Stomach (tissue), 9 donors: ENCODE results near the gene ELP4. TPM values are rescaled to one million over a fixed set of nuclear protein-coding genes. Genes with fewer than 3 reads are reported as not detected.

Experiments used
- DNase-seq, 2 donors: peaks; one replicate each; pipeline versions ENCODE4 v3.0.0 to v3.0.0-alpha.2; 2013 to 2019
- H3K27ac ChIP-seq, 5 donors: fragments of 200-600 bp in 4 of 5; sonication (generic) in 4 of 5; one replicate each; pipeline ENCODE4 v1.5.1; 2013 to 2019; ENCODE audit warnings: mild to moderate bottlenecking in 1 of 5, moderate library complexity in 1 of 5
- H3K27me3 ChIP-seq, 3 donors: fragments of 200-600 bp; sonication (generic); one replicate each; pipeline ENCODE4 v1.5.1; 2017 to 2019; ENCODE audit warnings: mixed run types in 1 of 3
- H3K36me3 ChIP-seq, 4 donors: fragments of 200-600 bp; sonication (generic); 1 replicate in 3 of 4; 2 replicates in 1 of 4; pipeline ENCODE4 v1.5.1; 2016 to 2019
- H3K4me1 ChIP-seq, 4 donors: fragments of 200-600 bp; sonication (generic); one replicate each; pipeline ENCODE4 v1.5.1; 2016 to 2019
- H3K4me3 ChIP-seq, 4 donors: fragments of 200-600 bp; sonication (generic) in 3 of 4; one replicate each; pipeline ENCODE4 v1.5.1; 2016 to 2019; ENCODE audit warnings: mild to moderate bottlenecking in 1 of 4
- H3K9me3 ChIP-seq, 4 donors: fragments of 200-600 bp; sonication (generic); one replicate each; pipeline ENCODE4 v1.5.1; 2016 to 2019
- CTCF ChIP-seq, 7 experiments: fragments of 450-650 bp in 4 of 7; fragments of 200-600 bp in 3 of 7; sonication (generic) in 3 of 7; IDR thresholded peaks; one replicate each; pipeline ENCODE4 v1.5.1; 2016 to 2019; ENCODE audit warnings: antibody characterized with exemption in 7 of 7, control low read depth in 2 of 7, mild to moderate bottlenecking in 1 of 7
- EP300 ChIP-seq: sonication (generic); formaldehyde crosslinking; IDR thresholded peaks from one replicate; pipeline ENCODE4 v1.6.1; 2017; ENCODE audit warnings: antibody characterized with exemption
- POLR2A ChIP-seq, 4 donors: fragments of 450-650 bp; IDR thresholded peaks; one replicate each; pipeline ENCODE4 v1.6.1; 2016; ENCODE audit warnings: antibody characterized with exemption in 4 of 4, control low read depth in 2 of 4, mild to moderate bottlenecking in 1 of 4, moderate library complexity in 1 of 4
- POLR2AphosphoS5 ChIP-seq, 3 donors: sonication (generic); formaldehyde crosslinking; IDR thresholded peaks; one replicate each; pipeline ENCODE4 v1.6.1; 2016; ENCODE audit warnings: antibody characterized with exemption in 3 of 3
- WGBS, 5 donors: extraction: QIAGEN DNeasy Blood & Tissue Kit in 3 of 5; methylation state at CpG; one replicate each; pipeline versions ENCODE4 v1.1.5 to v1.1.7; 2013 to 2018; 5-methylcytosine and 5-hydroxymethylcytosine counted together
- intact Hi-C: fragments of 100-400 bp; cut with DNase I; formaldehyde crosslinking; loops from one replicate; pipeline ENCODE4 v1.15.1; 2023; ENCODE audit warnings: low total_unique reads
- polyA plus RNA-seq, 3 donors: library from polyadenylated mRNA; stranded (reverse); fragments of 200-250 nt; gene quantifications; one replicate each; pipeline ENCODE4 v1.2.3, GENCODE V29; 2013
- total RNA-seq, 5 donors: library from RNA; depleted of rRNA; stranded (reverse); fragments of >200 nt; gene quantifications; one replicate each; pipeline versions ENCODE4 v1.1.0 to v1.2.3, GENCODE V29; 2014 to 2016
- donor health status: healthy with polysubstance abuse.
- donor health status: Bipolar disorder and iron deficiency.
- donor health status: healthy.

The ELP4 gene
- total and polyA plus RNA-seq, 8 donors, result 8.3 to 70.0 (median 20.9) TPM

DNA sequence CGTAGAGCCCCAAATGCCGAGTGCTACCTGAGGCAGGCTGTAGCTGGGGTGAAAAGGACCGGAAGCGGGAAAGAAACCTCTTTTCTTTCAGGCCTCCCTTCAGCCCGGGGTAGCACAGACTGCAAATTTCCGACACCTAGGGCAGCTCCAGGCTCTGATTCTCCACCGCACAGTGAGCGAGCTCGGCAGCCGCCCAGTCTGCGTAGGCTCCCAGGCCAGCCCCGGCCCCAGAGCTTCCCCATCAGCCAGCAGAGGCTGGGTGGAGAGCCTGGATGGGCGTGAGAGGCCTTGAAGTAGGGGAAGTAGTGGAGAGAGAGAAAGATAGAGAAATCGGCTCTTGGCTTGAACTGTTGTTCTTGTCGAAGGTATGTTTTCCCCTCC lies 310.9 kb downstream of the ELP4 start:
- no peak for TF ChIP-seq EP300
- TF ChIP-seq POLR2AphosphoS5 (IDR thresholded peaks at IDR 0.05), result no peak
- TF ChIP-seq POLR2A (IDR thresholded peaks at IDR 0.05), result no peak
- no peak for TF ChIP-seq CTCF (IDR thresholded peaks at IDR 0.05)
- H3K4me3 ChIP-seq, result no peak overlapping the region
- 6 to 11% (median 7%) methylated on average over 13 to 15 of the region's 15 CpGs for WGBS, 5 donors
- intact Hi-C loops, result no loop called here
- H3K4me1 ChIP-seq, result peaks cover 28 to 53% (median 45%) of the 10 kb centered on the region in 4 donors
- H3K27me3 ChIP-seq, result peaks cover 71 to 100% (median 100%) of the 10 kb centered on the region in 3 donors
- H3K9me3 ChIP-seq, result peaks cover 0 to 13% (median 2%) of the 10 kb centered on the region in 4 donors
- no peaks in the 10 kb centered on the region for H3K36me3 ChIP-seq
- peak in 1 of 2 donors; percentile 45 for DNase-seq
- H3K27ac ChIP-seq, result no peak overlapping the region

GRCh38 chr11:31821235-31821764 lies 311.7 kb downstream of the ELP4 start:
- WGBS, 5 donors, result 10 to 14% (median 12%) methylated on average over 5 of the region's 5 CpGs
- DNase-seq, result no peak
- intact Hi-C loops, result no loop called here

DNA sequence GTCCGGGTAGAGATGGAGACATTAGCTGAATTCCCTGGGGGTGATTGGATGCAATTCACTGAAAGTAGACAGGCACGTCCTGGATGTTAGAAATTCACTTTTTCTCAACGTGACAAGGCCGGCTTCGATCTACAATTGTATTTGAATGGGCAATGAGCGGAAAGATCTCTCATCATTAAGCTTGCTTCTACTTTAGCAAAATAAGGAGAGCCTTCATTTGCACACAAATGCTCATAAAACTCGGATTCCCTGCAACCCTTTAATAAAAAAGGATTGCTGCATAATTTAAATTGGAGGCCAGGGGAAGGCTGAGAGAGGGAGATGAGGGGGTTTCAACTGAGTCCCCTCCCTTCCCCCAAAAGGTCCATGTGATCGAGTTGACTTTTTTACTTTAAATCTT lies 312.2 kb downstream of the ELP4 start:
- Histone ChIP-seq H3K27ac (no peak overlapping the region), H3K36me3 (no peaks in the 10 kb centered on the region), H3K27me3 (peaks cover 76 to 100% (median 100%) of the 10 kb centered on the region in 3 donors), H3K9me3 (peaks cover 0 to 18% (median 2%) of the 10 kb centered on the region in 4 donors), H3K4me1 (peaks cover 15 to 53% (median 43%) of the 10 kb centered on the region in 4 donors), H3K4me3 (no peak overlapping the region)
- WGBS, 5 donors, result 12 to 23% (median 18%) methylated on average over 8 of the region's 8 CpGs
- TF ChIP-seq CTCF (IDR thresholded peaks at IDR 0.05) (no peak), POLR2AphosphoS5 (IDR thresholded peaks at IDR 0.05) (no peak), POLR2A (IDR thresholded peaks at IDR 0.05) (no peak), EP300 (no peak)
- no peak for DNase-seq
- intact Hi-C loops, result no loop called here

More at GRCh38 chr11:31821235-31821764, 311.7 kb downstream of the ELP4 start:
- H3K36me3 ChIP-seq, result no peaks in the 10 kb centered on the region
- no peak overlapping the region for H3K4me3 ChIP-seq
- peaks cover 79 to 100% (median 100%) of the 10 kb centered on the region in 3 donors for H3K27me3 ChIP-seq
- peaks cover 20 to 53% (median 45%) of the 10 kb centered on the region in 4 donors for H3K4me1 ChIP-seq
- peaks cover 0 to 21% (median 2%) of the 10 kb centered on the region in 4 donors for H3K9me3 ChIP-seq
- no peak for TF ChIP-seq EP300
- no peak for TF ChIP-seq POLR2AphosphoS5 (IDR thresholded peaks at IDR 0.05)
- no peak for TF ChIP-seq CTCF (IDR thresholded peaks at IDR 0.05)
- no peak for TF ChIP-seq POLR2A (IDR thresholded peaks at IDR 0.05)
- no peak overlapping the region for H3K27ac ChIP-seq

- intact Hi-C loops, result no loop called here
- TF ChIP-seq EP300 (no peak), CTCF (IDR thresholded peaks at IDR 0.05) (no peak)
- DNase-seq, result peak in 1 of 2 donors; percentile 13
Measured at GRCh38 chr11:31822175-31822926, 312.8 kb downstream of the ELP4 start.

More at GRCh38 chr11:31822175-31822926, 312.8 kb downstream of the ELP4 start:
- Histone ChIP-seq H3K27me3 (peaks cover 70 to 100% (median 100%) of the 10 kb centered on the region in 3 donors), H3K27ac (no peak overlapping the region), H3K36me3 (no peaks in the 10 kb centered on the region), H3K4me3 (no peak overlapping the region), H3K4me1 (peaks cover 13 to 53% (median 43%) of the 10 kb centered on the region in 4 donors), H3K9me3 (peaks cover 0 to 14% (median 2%) of the 10 kb centered on the region in 4 donors)
- WGBS, 5 donors, result 28 to 39% (median 34%) methylated on average over 17 of the region's 17 CpGs
